ENCODE results near the gene HJURP. TPM values are rescaled to one million over a fixed set of nuclear protein-coding genes. Genes with fewer than 3 reads are reported as not detected.
A peak's percentile ranks its signal among the peaks of the same experiment; 100 is the strongest.

The HJURP gene
- total RNA-seq, 4 donors from 2014 or later = 1.2 to 4.4 (median 3.5) TPM

DNA sequence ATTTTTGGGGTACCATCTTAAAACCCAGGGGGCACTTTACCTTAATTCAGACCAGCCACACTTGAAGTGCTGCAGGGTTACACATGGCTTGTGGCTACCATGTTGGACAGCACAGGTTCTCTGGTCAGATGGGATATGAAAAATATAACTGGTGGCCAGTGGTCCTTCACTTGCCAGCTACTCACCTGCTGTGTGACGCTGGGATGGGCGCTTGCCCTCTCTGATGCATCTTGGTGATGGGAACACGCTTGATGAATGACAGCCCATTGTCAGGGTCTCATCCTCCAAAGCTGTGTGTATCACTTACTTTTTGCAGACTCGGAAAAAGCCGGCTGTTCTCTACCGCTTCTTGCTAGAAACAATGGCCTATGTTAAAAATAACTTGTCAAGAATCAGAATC is 22.5 kb downstream of the HJURP start:
- intact Hi-C loops (cut with DNase I; ENCODE audit: low total_unique reads) = no loop called here
- WGBS, 2 donors = 88 to 95% methylated on average over 6 of the region's 6 CpGs
- peak in 1 of 2 donors; percentile 68 for DNase-seq (ENCODE audit: low spot score in 2 of 2)
- TF ChIP-seq POLR2A (IDR thresholded peaks at IDR 0.05) = no peak
- TF ChIP-seq, protein P1, sequence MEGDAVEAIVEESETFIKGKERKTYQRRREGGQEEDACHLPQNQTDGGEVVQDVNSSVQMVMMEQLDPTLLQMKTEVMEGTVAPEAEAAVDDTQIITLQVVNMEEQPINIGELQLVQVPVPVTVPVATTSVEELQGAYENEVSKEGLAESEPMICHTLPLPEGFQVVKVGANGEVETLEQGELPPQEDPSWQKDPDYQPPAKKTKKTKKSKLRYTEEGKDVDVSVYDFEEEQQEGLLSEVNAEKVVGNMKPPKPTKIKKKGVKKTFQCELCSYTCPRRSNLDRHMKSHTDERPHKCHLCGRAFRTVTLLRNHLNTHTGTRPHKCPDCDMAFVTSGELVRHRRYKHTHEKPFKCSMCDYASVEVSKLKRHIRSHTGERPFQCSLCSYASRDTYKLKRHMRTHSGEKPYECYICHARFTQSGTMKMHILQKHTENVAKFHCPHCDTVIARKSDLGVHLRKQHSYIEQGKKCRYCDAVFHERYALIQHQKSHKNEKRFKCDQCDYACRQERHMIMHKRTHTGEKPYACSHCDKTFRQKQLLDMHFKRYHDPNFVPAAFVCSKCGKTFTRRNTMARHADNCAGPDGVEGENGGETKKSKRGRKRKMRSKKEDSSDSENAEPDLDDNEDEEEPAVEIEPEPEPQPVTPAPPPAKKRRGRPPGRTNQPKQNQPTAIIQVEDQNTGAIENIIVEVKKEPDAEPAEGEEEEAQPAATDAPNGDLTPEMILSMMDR (IDR thresholded peaks at IDR 0.05) = no peak
- H3K4me3 ChIP-seq (ENCODE audit: low read depth, poor library complexity, severe bottlenecking) = no peak overlapping the region

DNA sequence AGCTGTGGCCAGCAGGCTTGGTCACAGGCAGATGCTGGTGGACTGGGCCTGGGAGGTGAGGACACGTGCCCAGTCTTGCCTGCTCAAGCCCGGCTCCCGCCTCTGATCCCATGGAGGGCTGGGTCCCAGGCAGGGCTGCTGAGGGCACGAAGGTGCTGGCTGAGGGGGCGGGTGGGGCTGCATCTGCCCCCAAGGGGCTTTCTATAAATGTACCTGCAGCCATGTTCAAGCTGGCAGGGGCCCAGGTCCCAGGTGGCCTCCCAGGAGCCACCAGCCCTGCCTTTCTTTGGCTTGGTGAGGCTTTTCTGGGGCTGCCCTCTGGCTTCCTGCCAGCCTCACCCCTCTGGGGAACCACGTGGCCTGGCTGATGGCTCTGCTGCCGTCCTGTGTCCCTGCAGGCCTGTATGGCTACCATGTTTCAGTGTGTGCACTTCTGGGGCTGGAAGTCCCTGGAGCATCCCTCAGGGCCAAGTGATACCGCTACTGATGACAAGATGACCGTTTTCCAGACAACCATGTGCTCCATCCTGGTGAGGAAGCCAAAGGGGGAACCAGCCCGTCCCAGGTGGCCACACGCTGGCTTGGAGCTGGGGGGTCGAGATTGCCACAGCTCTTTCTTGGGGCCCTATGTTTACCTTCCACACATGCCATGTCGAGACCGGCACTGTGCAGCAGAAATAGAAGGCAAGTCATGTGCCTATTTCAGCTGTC is 23.2 kb downstream of the HJURP start:
- 64 to 75% methylated on average over 14 of the region's 14 CpGs for WGBS, 2 donors
- TF ChIP-seq, protein P1 (IDR thresholded peaks at IDR 0.05) = no peak
- TF ChIP-seq POLR2A (IDR thresholded peaks at IDR 0.05) = no peak
- intact Hi-C loops (cut with DNase I; ENCODE audit: low total_unique reads) = no loop called here
- H3K4me3 ChIP-seq (ENCODE audit: low read depth, poor library complexity, severe bottlenecking) = no peak overlapping the region
- peak in 1 of 2 donors; percentile 73 for DNase-seq (ENCODE audit: low spot score in 2 of 2)

DNA sequence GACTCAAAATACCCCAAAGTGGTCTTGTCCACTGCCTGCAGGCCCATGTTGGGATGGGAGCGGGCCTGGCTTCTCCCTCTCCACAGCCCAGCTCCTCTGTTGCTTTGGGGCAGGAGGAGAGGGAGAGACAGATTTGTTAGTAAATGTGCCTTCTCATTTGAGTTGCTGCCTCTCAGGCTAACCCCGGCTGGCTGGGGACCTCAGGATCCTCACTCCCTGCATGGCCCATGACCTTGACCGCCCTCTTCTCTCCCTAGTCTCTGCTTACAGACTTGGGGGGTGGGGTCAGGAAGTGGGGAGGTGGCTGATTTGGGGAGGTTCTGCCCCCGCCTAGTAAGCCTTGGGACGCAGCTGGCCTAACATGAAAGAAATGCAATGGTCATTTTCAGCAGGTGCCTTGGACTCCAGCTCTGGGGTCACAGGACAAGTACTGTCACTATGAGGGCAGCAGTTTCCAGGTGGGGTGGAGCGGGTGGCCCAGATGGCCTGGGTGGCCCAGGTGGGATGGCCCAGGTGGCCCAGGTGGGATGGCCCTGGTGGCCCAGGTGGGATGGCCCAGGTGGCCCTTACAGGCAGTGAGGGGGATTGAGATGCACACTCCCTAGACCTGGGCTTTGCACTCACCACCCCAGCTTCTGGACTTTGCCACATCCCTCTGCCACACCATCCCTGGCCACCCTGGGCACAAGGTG is 24.1 kb downstream of the HJURP start:
- WGBS, 2 donors = 89 to 91% methylated on average over 6 of the region's 6 CpGs

DNA sequence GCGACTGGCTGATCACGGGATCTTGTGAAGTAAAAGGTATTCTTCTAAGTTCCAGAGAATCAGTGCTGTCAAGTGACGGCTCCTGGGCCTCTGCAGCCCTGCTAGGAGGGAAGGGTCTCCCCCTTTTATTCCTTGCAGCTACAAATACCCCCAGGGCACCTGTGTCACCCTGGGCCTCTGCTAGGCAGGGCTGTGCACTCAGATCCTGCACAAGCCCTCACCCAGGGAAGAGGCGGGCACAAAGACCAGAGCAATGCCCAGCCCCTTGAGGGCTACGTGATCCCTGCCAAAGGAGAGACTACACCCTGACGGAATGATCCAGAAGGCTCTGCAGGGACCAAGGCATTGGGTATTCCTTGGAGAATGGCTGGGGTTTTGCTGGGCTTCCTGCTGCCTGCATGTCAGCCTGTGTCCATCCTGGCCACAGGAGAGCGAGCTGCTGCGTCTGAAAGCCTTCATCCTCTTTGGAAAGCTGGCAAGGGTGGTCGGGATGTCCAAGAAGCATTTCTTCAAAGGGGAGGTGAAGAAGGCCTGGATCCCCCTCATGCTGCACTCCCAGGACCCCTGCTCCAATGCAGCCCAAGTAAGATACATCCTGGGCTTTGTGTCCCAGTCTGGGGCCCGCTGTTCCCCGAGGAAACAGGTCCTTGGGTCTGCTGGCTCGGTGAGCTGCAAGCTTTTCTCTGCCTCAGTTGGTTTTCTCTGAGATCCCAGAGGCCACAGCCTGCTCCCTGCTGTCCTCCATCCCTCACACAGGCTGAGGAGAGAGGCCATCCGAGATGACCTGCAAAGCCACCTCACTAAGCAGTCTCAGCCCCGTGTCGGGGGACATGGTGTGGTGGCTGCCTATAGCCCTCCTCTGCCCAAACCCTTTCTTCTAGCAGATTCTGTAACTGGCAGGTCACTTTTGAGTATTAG is 24.9 kb downstream of the HJURP start:
- peak in 1 of 2 donors; percentile 68 for DNase-seq (ENCODE audit: low spot score in 2 of 2)
- intact Hi-C loops (cut with DNase I; ENCODE audit: low total_unique reads) = no loop called here
- no peak for TF ChIP-seq POLR2A (IDR thresholded peaks at IDR 0.05)
- TF ChIP-seq, protein P1 (IDR thresholded peaks at IDR 0.05) = no peak
- 74 to 77% methylated on average over 13 to 15 of the region's 15 CpGs for WGBS, 2 donors
- H3K4me3 ChIP-seq (ENCODE audit: low read depth, poor library complexity, severe bottlenecking) = no peak overlapping the region

More for the DNA sequence above, 24.1 kb downstream of the HJURP start:
- intact Hi-C loops (cut with DNase I; ENCODE audit: low total_unique reads) = no loop called here
- no peak overlapping the region for H3K4me3 ChIP-seq (ENCODE audit: low read depth, poor library complexity, severe bottlenecking)
- peak in 1 of 2 donors; percentile 74 for DNase-seq (ENCODE audit: low spot score in 2 of 2)
- no peak for TF ChIP-seq POLR2A (IDR thresholded peaks at IDR 0.05)
- TF ChIP-seq, protein P1 (IDR thresholded peaks at IDR 0.05) = no peak

DNA sequence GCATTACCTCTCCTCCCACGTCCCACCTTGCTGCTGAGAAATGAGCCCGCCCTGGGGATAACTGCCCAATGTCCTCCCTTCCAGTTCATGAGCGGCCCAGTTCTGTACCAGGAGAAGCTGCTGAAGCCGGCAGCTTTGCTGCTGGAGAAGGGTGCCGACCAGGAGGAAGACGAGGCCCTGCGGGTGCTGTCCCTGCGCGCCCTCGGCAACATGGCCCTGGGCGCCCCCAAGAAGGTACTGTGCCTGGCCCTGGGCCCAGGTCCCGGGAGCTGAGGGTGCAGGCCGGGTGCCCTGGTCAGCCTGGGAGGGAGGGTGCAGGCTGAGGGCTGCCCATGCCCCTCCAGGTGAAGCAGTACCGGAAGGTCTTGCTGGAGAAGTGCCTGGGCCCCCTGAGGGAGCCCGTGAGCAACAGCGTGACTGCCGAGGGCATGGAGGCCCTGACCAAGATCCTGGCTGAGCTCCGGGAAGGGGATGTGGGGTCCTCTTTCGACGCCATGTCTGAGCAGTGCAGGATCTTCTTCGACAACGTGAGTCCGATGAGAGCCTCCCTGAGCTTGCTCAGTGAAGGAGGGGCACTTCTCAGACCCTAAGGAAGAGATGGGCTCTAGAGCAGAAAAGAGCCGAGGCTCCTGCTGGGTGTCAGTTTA is 25.7 kb downstream of the HJURP start:
- DNase-seq (ENCODE audit: low spot score in 2 of 2) = peak in 1 of 2 donors; percentile 70
- intact Hi-C loops (cut with DNase I; ENCODE audit: low total_unique reads) = no loop called here
- no peak for TF ChIP-seq POLR2A (IDR thresholded peaks at IDR 0.05)
- TF ChIP-seq, protein P1 (IDR thresholded peaks at IDR 0.05) = no peak
- WGBS, 2 donors = 48 to 50% methylated on average over 12 to 24 of the region's 24 CpGs
- H3K4me3 ChIP-seq (ENCODE audit: low read depth, poor library complexity, severe bottlenecking) = no peak overlapping the region
